GM15510 (cell line): Measurements from ENCODE around the gene PDLIM7.

ENCODE experiments used
- POLR2A ChIP-seq: IDR thresholded peaks from 3 replicates; pipeline ENCODE4 v1.6.1; 2011; ENCODE audit warnings: borderline replicate concordance; ENCODE audit not compliant: insufficient read length; ENCODE audit errors: extremely low read depth

Gene PDLIM7

GRCh38 chr5:177490992-177491391, 6.4 kb downstream of the PDLIM7 start:
- TF ChIP-seq POLR2A = no peak

- no peak for TF ChIP-seq POLR2A
Measured at GRCh38 chr5:177490311-177490991, 7.0 kb downstream of the PDLIM7 start.

- TF ChIP-seq POLR2A = no peak
Measured at GRCh38 chr5:177489119-177489716, 8.2 kb downstream of the PDLIM7 start.

GRCh38 chr5:177487975-177488374, 9.4 kb downstream of the PDLIM7 start:
- no peak for TF ChIP-seq POLR2A

- no peak for TF ChIP-seq POLR2A
Measured at GRCh38 chr5:177487144-177487543, 10.3 kb downstream of the PDLIM7 start.

GRCh38 chr5:177486256-177486655, 11.1 kb downstream of the PDLIM7 start:
- TF ChIP-seq POLR2A = no peak

- no peak for TF ChIP-seq POLR2A
Measured at GRCh38 chr5:177484902-177485549, 12.4 kb downstream of the PDLIM7 start.

GRCh38 chr5:177483994-177484901, 13.2 kb downstream of the PDLIM7 start:
- TF ChIP-seq POLR2A = no peak

- no peak for TF ChIP-seq POLR2A
Measured at GRCh38 chr5:177483042-177483441, 14.4 kb downstream of the PDLIM7 start.

- TF ChIP-seq POLR2A = no peak
Measured at GRCh38 chr5:177482359-177482795, 15.0 kb downstream of the PDLIM7 start.

GRCh38 chr5:177479774-177480173, 17.6 kb downstream of the PDLIM7 start:
- no peak for TF ChIP-seq POLR2A

GRCh38 chr5:177478711-177479646, 18.4 kb downstream of the PDLIM7 start:
- TF ChIP-seq POLR2A = no peak

- TF ChIP-seq POLR2A = no peak
Measured at GRCh38 chr5:177477701-177478477, 19.5 kb downstream of the PDLIM7 start.

GRCh38 chr5:177476531-177477233, 20.7 kb downstream of the PDLIM7 start:
- no peak for TF ChIP-seq POLR2A
